8988T (cell line): ENCODE data around the gene TEX13A.
"Not testable (repeated sequence)": the region's sequence is repeated elsewhere in the genome, so short reads cannot be mapped to it uniquely, and the experiment has no call there.

Experiments used
- DNase-seq: peaks from one replicate; pipeline ENCODE4 v3.0.0; 2011

The TEX13A gene, protein sequence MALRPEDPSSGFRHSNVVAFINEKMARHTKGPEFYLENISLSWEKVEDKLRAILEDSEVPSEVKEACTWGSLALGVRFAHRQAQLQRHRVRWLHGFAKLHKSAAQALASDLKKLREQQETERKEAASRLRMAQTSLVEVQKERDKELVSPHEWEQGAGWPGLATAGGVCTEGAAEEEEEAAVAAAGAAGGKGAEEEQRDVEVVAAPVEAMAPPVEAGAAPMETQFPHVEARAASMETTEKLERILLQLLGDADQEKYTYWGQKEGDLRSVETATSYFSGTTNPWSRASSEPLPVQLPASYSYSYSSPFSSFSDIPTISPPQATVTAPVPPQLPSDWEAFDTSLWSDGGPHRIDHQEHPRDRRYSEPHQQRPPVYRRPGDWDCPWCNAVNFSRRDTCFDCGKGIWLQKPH

DNA sequence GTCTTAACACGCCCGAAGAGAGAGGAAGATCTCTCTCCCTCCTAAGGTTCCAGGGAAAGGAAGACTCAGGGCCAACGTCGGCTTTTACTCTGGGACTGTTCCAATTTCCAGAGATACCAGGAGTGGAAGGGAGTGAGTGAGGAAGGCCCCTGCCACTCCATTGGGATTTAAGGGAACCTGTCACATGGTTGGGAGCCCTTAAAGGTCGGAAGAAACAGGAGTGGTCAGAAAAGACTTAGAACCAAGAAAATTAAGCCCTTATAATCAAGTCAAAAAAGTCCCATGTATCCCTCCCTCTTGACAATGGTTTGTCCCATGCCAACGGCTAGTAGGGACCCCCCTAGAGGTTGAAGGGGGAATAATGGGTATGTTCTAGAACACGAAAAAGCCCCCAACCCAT, at the start of gene TEX13A:
Gene TEX13A, minus strand, starts transcription at position 59 of the 400 bp plus-strand sequence. CDS start 297 bp downstream, outside the sequence.
- DNase-seq = no peak

DNA sequence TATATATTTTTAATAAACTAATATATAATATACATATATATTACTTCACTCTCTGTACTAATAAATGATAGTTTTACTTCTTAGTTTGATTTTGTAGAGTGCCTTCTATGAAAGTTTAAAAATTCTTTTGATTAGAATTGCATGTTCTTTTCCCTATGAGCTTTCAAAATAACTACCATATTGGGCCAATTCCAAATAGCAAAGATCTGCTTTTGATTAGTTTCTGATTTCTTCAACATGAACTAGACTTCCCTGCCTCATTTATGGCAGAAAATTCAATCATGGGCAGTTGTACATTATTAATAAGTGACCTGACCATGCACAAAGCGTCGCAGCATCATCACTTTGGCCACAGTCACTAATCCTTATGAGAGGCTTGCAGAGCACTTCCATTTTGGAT, 48.9 kb upstream of the TEX13A start:
- no peak for DNase-seq

GRCh38 chrX:105267167-105267566, 46.7 kb upstream of the TEX13A start:
- no peak for DNase-seq

DNA sequence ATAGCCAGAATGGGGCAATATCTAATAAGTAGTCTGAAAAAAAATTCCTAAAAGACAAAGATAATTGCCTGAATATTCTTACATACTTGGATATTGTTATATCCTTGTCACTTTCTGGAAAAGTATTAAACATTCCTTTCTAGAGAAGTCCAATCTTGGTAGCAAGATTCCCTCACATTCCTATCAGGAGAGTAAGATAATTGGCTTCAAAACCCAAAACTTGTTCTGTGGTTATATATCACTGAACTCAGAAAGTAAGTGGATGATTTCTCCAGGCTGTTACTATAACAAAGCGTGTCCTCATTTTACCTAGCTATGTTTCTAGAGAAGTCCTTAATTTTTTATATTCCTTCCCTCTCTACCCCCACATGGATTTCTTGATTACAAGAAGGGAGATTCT, 46.0 kb upstream of the TEX13A start:
- DNase-seq = no peak

GRCh38 chrX:105265093-105265492, 44.6 kb upstream of the TEX13A start:
- DNase-seq = no peak

DNA sequence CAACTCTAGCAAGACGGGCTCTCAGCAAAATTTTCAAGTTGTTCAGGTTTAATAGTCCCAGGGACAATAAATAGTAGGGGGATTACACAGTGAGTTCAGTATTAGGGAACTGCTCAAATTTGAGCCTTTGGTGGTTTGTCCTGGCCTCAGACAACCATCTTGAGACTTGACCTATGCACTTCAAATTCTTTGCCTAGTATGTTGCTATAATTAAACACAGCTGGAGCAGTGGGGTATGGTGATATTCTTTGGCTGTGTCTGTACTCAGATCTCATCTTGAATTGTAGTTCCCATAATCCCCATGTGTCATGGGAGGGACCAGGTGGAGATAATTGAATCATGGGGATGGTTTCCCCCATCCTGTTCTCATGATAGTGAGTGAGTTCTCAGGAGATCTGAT, 43.3 kb upstream of the TEX13A start:
- no peak for DNase-seq

- no peak for DNase-seq
These were observed 42.7 kb upstream of the TEX13A start for GRCh38 chrX:105263171-105263570.

- DNase-seq = no peak
These were observed 40.0 kb upstream of the TEX13A start for GRCh38 chrX:105260291-105261043.

- DNase-seq = no peak
These were observed 20.6 kb upstream of the TEX13A start for GRCh38 chrX:105241056-105241455.

DNA sequence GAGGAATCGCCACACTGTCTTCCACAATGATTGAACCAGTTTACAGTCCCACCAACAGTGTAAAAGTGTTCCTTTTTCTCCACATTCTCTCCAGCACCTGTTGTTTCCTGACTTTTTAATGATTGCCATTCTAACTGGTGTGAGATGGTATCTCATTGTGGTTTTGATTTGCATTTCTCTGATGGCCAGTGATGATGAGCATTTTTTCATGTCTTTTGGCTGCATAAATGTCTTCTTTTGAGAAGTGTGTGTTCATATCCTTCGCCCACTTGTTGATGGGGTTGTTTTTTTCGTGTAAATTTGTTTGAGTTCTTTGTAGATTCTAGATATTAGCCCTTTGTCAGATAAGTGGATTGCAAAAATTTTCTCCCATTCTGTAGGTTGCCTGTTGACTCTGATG, 16.9 kb upstream of the TEX13A start:
- DNase-seq = not testable (repeated sequence)

GRCh38 chrX:105229146-105229545, 8.7 kb upstream of the TEX13A start:
- DNase-seq = no peak

DNA sequence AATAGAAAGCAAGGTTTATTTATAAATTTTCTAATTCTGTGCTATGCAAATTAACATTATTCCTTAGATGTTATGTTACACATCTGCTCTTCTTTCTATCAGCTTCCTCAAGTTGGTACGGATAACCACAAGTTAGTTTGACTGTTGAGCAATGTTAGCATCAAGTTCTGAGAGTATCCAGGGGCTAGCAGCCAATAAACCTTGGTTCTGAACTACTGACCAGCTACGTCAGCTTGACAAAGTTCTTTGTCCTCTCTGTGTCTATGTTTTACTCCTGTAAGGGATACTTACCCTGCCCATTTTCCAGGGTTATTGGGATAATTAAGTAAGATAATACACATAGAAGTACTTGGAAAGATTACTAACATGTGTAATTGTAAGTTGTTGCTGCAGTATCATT, 8.1 kb upstream of the TEX13A start:
- no peak for DNase-seq

- no peak for DNase-seq
These were observed 6.0 kb upstream of the TEX13A start for GRCh38 chrX:105226499-105226898.

- DNase-seq = no peak
These were observed 880 bp upstream of the TEX13A start for GRCh38 chrX:105221374-105221773.

DNA sequence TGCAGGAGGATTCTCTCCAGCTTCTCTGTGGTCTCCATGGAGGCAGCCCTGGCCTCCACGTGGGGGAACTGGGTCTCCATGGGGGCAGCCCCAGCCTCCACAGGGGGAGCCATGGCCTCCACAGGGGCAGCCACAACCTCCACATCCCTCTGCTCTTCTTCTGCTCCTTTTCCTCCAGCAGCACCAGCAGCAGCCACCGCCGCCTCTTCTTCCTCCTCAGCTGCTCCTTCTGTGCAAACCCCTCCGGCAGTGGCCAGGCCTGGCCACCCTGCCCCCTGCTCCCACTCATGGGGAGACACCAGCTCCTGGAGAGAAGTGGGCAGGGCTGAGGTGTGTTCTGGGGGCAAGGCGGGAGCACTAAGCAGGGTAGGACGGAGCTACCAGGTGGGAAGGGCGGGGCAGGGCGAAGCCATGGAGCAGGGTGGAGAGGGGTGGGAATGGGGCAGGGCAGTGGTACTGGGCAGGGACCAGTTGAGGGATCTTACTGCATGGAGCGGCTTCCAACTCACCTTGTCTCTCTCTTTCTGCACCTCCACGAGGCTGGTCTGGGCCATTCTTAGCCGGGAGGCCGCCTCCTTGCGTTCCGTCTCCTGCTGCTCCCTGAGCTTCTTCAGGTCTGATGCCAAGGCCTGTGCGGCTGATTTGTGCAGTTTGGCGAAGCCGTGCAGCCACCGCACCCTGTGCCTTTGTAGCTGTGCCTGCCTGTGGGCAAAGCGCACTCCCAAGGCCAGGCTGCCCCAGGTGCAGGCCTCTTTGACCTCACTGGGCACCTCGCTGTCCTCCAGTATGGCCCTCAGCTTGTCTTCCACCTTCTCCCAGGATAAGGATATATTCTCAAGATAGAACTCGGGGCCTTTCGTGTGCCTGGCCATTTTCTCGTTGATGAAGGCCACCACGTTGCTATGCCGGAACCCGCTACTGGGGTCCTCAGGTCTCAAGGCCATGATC, 766 bp downstream of the TEX13A start:
- DNase-seq = no peak

- no peak for DNase-seq
These were observed 9.4 kb downstream of the TEX13A start for GRCh38 chrX:105211066-105211575.

- no peak for DNase-seq
These were observed 10.2 kb downstream of the TEX13A start for GRCh38 chrX:105210258-105210657.

GRCh38 chrX:105209406-105209805, 11.1 kb downstream of the TEX13A start:
- no peak for DNase-seq

DNA sequence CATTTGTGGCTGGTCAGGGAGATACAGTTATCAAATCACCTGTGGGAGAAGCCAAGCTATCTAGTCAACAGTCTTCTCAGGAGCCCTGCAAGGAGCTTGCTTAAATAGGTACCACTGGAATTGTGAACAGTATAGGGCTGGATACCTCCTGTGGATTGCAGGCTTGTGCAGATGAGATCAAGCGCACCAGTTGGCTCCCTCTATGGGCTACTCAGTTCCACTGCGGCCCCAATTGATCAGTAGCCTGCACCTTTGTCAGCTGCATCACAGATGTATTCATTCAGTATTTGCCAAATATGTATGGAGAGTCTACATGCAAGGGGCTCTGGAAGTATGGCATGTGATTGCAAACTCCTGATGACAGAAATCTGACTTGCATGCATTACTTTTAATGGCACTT, 28.6 kb downstream of the TEX13A start:
- DNase-seq = no peak

DNA sequence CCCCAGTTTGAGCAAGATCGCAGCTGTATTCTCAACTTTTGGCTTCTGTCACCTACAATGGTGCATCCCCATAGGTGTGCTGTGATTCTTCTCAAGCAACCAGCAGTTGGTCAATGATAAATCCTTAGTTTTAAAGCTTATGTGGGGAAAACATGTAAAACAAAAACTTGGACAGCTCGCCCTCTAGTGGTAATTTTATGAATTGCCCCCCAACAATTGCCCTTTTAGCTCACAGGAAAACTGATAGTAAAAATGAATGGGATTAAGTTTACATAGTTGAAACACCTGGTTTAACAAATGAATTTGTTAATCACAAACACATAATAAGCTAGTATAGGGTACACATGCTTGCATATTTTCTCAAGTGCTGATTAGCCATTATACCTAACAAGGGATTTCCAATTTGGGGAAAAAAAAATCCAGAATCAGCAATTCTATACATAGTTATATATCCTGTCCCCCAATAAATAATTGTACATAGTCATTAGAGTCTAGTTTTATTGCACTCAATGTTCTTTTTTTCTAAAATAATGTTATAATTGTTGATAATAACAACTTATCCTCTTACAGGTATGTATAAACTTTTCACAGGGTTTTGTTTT, 30.1 kb downstream of the TEX13A start:
- DNase-seq = no peak

DNA sequence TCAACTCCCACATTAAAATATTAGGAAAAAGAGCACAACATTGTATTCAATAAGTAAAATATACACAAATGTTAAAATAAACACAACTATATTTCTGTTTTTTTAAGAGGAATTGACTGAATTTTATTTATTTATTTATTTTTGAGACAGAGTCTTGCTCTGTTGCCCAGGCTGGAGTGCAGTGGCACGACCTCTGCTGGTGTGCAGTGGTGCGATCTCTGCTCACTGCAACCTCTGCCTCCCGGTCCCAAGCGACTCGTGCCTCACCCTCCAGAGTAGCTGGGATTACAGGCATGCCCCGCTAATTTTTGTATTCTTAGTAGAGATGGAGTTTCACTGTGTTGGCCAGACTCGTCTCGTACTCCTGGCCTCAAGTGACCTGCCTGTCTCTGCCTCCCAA, 31.4 kb downstream of the TEX13A start:
- DNase-seq = no peak

GRCh38 chrX:105179644-105180043, 40.9 kb downstream of the TEX13A start:
- DNase-seq = no peak
